Suprapubic skin (tissue), 4 donors: ENCODE results near the gene ATPAF1. TPM values are rescaled to one million over a fixed set of nuclear protein-coding genes. Genes with fewer than 3 reads are reported as not detected.

Experiments
- DNase-seq, 2 donors: peaks; one replicate each; pipeline ENCODE4 v3.0.0-alpha.2; 2019; ENCODE audit warnings: low spot score in 2 of 2
- H3K27ac ChIP-seq: fragments of 200-600 bp; sonication (generic); one replicate; pipeline ENCODE4 v1.5.1; 2019
- H3K27me3 ChIP-seq: fragments of 200-600 bp; sonication (generic); one replicate; pipeline ENCODE4 v1.5.1; 2019
- H3K36me3 ChIP-seq: fragments of 200-600 bp; sonication (generic); one replicate; pipeline ENCODE4 v1.5.1; 2019
- H3K4me1 ChIP-seq: fragments of 200-600 bp; sonication (generic); one replicate; pipeline ENCODE4 v1.5.1; 2019
- H3K4me3 ChIP-seq: fragments of 200-600 bp; sonication (generic); one replicate; pipeline ENCODE4 v1.5.1; 2019; ENCODE audit warnings: mild to moderate bottlenecking
- H3K9me3 ChIP-seq: fragments of 200-600 bp; sonication (generic); one replicate; pipeline ENCODE4 v1.5.1; 2019
- EP300 ChIP-seq: sonication (generic); formaldehyde crosslinking; IDR thresholded peaks from one replicate; pipeline ENCODE4 v1.6.1; 2017; ENCODE audit warnings: antibody characterized with exemption
- POLR2A ChIP-seq, 2 donors: fragments of 450-650 bp; IDR thresholded peaks; one replicate each; pipeline ENCODE4 v1.6.1; 2017; ENCODE audit warnings: antibody characterized with exemption in 2 of 2, mild to moderate bottlenecking in 2 of 2, moderate library complexity in 2 of 2
- POLR2AphosphoS5 ChIP-seq, 3 donors: sonication (generic); formaldehyde crosslinking; IDR thresholded peaks; one replicate each; pipeline ENCODE4 v1.6.1; 2017; ENCODE audit warnings: antibody characterized with exemption in 3 of 3
- WGBS: methylation state at CpG from one replicate; pipeline ENCODE4 v1.1.5; 2018; 5-methylcytosine and 5-hydroxymethylcytosine counted together
- total RNA-seq, 4 donors: library from RNA; depleted of rRNA; stranded (reverse); fragments of >200 nt; gene quantifications; one replicate each; pipeline ENCODE4 v1.1.0, GENCODE V29; 2016
- TF ChIP-seq, protein P1 (sequence below), 2 donors: fragments of 200-600 bp in 1 of 2; fragments of 450-650 bp in 1 of 2; sonication (generic) in 1 of 2; IDR thresholded peaks; one replicate each; pipeline ENCODE4 v1.5.1; 2016 to 2019; ENCODE audit warnings: antibody characterized with exemption in 2 of 2, mild to moderate bottlenecking in 1 of 2, moderate library complexity in 1 of 2

ATPAF1 gene
- total RNA-seq, 4 donors from 2014 or later = 29.0 to 43.6 (median 30.9) TPM

DNA sequence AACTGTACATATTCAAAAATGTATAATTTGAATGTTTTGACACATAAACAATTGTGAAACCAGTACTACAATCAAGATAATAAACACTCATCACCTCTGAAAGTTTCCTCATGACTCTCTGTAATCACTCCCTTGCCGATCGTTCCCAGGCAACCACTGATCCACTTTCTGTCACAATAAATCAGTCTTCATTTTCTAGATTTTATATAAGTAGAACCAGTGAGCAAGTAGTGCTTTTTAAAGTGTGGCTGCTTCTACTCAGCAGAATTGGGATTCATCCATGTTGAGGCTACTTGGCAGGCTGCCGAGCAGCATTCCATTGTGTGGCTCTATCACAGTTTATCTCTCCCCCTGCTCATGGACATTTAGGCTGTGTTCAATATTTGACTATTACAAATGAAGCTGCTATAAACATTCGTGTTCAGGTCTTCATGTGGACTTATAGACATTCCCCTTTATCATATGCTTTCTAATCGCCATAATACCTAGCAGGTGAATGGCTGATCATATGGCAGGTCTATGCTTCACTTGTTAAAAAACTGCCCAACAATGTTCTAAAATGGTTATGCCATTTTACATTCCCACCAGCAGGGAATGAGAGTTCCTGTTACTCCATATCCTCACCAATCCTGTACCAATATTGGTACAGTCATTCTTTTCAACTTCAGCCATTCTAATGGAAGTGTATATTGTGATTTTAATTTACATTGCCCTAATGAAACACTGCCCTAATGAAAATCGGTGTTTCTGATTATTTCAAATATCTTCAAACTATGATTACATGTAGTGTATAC, 24.0 kb upstream of the ATPAF1 start:
- TF ChIP-seq POLR2A (IDR thresholded peaks at IDR 0.05) (no peak), POLR2AphosphoS5 (IDR thresholded peaks at IDR 0.05) (no peak), EP300 (no peak)
- TF ChIP-seq, protein P1, sequence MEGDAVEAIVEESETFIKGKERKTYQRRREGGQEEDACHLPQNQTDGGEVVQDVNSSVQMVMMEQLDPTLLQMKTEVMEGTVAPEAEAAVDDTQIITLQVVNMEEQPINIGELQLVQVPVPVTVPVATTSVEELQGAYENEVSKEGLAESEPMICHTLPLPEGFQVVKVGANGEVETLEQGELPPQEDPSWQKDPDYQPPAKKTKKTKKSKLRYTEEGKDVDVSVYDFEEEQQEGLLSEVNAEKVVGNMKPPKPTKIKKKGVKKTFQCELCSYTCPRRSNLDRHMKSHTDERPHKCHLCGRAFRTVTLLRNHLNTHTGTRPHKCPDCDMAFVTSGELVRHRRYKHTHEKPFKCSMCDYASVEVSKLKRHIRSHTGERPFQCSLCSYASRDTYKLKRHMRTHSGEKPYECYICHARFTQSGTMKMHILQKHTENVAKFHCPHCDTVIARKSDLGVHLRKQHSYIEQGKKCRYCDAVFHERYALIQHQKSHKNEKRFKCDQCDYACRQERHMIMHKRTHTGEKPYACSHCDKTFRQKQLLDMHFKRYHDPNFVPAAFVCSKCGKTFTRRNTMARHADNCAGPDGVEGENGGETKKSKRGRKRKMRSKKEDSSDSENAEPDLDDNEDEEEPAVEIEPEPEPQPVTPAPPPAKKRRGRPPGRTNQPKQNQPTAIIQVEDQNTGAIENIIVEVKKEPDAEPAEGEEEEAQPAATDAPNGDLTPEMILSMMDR (IDR thresholded peaks at IDR 0.05) = no peak
- DNase-seq = no peak
- Histone ChIP-seq H3K4me1 (peaks cover 10% of the 10 kb centered on the region), H3K27ac (no peak overlapping the region), H3K27me3 (no peaks in the 10 kb centered on the region), H3K4me3 (no peak overlapping the region), H3K36me3 (peaks cover 66% of the 10 kb centered on the region), H3K9me3 (no peaks in the 10 kb centered on the region)
- 73% methylated on average over 6 of the region's 6 CpGs for WGBS

DNA sequence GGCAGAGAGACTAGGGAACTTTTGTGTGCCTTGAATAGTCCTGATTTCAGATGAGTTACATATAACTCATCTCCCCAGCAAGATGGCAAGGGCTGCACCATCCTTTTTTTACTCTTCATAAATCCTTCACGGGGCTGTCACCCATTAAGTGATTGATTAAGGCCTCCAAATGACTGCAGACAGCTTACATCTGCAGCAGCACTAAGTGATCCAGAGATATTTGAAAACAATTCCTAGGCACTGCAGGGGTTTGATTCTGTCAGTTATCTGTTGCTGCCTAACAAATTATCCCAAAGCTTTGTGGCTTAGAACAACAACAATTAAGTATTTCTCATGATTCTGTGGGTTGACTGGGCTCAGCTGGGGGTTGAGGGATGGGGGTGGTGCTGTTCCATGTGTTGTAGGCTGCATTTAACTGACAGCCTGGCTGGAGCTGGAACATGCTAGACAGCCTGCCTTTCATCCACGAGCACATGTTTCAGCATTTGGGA, 22.8 kb upstream of the ATPAF1 start:
- 94% methylated on average over 2 of the region's 2 CpGs for WGBS
- Histone ChIP-seq H3K27me3 (no peaks in the 10 kb centered on the region), H3K4me3 (no peak overlapping the region), H3K9me3 (no peaks in the 10 kb centered on the region), H3K27ac (no peak overlapping the region), H3K4me1 (peaks cover 16% of the 10 kb centered on the region), H3K36me3 (peaks cover 66% of the 10 kb centered on the region)
- DNase-seq = no peak
- TF ChIP-seq POLR2AphosphoS5 (IDR thresholded peaks at IDR 0.05) = no peak
- TF ChIP-seq POLR2A (IDR thresholded peaks at IDR 0.05) = no peak
- TF ChIP-seq EP300 = no peak
- TF ChIP-seq, protein P1 (IDR thresholded peaks at IDR 0.05) = no peak

DNA sequence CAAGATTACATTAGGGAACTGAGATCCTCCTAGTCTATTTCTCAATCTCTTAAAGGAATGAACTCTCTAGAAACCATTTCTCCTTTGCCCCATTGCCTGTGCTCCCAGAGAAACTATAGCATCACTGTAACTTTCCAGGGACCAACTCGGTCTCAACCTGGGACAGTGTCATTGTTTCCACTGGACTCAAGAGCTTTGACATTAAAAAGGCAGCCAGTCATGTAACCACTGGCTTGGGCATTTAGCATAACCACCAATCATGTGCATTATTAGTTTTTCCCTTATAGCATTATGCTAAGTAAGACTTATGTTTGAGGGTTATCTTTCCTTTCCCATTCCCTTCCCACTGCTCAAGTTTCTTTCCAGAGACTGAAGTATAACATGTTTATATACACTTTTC, 21.7 kb upstream of the ATPAF1 start:
- 100% methylated on average over 1 of the region's 1 CpG for WGBS
- H3K4me3 ChIP-seq = no peak overlapping the region
- H3K4me1 ChIP-seq = peaks cover 16% of the 10 kb centered on the region
- DNase-seq = no peak
- TF ChIP-seq, protein P1 (IDR thresholded peaks at IDR 0.05) = no peak
- TF ChIP-seq POLR2AphosphoS5 (IDR thresholded peaks at IDR 0.05) = no peak
- peaks cover 65% of the 10 kb centered on the region for H3K36me3 ChIP-seq
- no peaks in the 10 kb centered on the region for H3K9me3 ChIP-seq
- no peak overlapping the region for H3K27ac ChIP-seq
- no peaks in the 10 kb centered on the region for H3K27me3 ChIP-seq

DNA sequence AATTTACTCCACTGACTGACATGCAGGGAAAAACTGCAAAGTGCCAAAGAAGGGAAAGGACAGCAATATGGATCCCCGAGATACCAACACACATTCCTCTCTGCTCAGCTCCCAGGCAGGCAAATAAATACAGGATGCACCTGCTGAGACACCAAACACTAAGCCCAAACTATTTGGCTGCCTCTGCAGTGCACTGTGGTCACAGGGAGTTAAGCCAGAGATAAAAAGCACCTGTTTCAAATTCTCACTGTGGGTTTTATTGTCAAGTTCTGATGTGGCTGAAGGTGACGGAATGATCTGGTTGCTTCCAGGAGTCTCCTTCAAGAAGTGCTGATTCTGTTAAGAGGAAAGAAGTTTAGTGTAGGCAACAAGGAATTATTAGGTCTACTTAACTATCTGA, 21.2 kb upstream of the ATPAF1 start:
- TF ChIP-seq POLR2A (IDR thresholded peaks at IDR 0.05) = no peak
- TF ChIP-seq, protein P1 (IDR thresholded peaks at IDR 0.05) = no peak
- TF ChIP-seq EP300 = no peak
- TF ChIP-seq POLR2AphosphoS5 (IDR thresholded peaks at IDR 0.05) = no peak
- peaks cover 70% of the 10 kb centered on the region for H3K36me3 ChIP-seq
- 89% methylated on average over 2 of the region's 2 CpGs for WGBS
- DNase-seq = no peak
- no peak overlapping the region for H3K4me3 ChIP-seq
- H3K27me3 ChIP-seq = no peaks in the 10 kb centered on the region
- no peaks in the 10 kb centered on the region for H3K9me3 ChIP-seq
- H3K27ac ChIP-seq = no peak overlapping the region
- peaks cover 16% of the 10 kb centered on the region for H3K4me1 ChIP-seq

DNA sequence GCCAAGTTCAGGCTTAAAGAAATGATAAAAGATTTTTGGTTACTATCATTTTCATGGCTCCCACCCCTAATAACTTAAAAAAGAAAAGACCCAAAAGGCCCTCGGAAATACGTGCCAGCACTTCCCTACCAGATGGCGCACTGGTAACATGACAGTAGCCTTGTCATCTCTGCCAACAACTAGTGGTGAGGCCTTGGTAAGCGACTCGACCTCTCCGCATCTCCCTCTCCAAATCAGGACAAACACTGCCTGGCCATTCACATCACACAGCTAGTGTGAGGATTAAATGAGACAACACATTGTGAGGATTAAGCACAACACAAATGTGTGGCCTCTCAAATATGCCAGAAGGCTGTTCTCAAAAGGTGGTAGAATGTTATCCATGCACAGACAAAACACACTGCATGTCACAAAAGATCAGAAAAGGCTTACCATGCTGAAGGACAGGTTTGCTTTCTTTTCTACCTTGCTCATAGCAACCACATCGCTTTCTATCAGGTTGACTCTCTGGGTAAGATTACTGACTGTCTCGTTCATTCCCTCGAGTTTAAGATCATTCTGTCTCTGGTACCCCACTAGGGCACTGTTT, 19.9 kb upstream of the ATPAF1 start:
- Histone ChIP-seq H3K4me3 (no peak overlapping the region), H3K4me1 (peaks cover 16% of the 10 kb centered on the region), H3K36me3 (peaks cover 83% of the 10 kb centered on the region), H3K27me3 (no peaks in the 10 kb centered on the region), H3K27ac (no peak overlapping the region), H3K9me3 (no peaks in the 10 kb centered on the region)
- no peak for DNase-seq
- no peak for TF ChIP-seq EP300
- no peak for TF ChIP-seq POLR2AphosphoS5 (IDR thresholded peaks at IDR 0.05)
- WGBS = 66% methylated on average over 9 of the region's 9 CpGs
